Forelimb muscle (tissue), 1 donor: ENCODE measurements around the gene SOCS7. TPM values are rescaled to one million over a fixed set of nuclear protein-coding genes. Genes with fewer than 3 reads are reported as not detected.

Experiments
- DNase-seq: peaks from one replicate; pipeline ENCODE4 v3.0.0-alpha.2; 2013; ENCODE audit warnings: low read depth
- polyA plus RNA-seq: library from polyadenylated mRNA; unstranded; fragments of 120-200 nt; gene quantifications from one replicate; pipeline ENCODE4 v1.2.1, GENCODE V29; 2013; ENCODE audit not compliant: insufficient read length

The SOCS7 gene
- polyA plus RNA-seq, 1 donor, result 17.9 TPM

DNA sequence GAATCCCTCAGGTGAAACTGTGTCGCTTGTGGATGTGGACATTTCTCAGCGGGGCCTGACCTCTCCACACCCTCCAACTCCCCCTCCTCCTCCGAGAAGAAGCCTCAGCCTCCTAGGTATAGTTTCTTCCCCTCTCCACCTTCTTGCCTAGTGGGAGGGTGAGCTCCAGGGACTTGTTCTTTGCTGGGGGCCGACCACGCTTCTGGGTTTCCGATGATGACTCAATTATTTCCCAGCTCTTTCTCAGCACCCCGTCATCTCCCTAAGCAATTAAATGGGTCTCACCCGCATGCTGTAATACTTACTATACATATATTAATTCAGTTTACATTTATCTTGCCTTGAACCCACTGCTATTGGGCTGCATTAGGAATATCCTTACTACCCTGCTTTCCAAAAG, 13.1 kb downstream of the SOCS7 start:
- no peak for DNase-seq

DNA sequence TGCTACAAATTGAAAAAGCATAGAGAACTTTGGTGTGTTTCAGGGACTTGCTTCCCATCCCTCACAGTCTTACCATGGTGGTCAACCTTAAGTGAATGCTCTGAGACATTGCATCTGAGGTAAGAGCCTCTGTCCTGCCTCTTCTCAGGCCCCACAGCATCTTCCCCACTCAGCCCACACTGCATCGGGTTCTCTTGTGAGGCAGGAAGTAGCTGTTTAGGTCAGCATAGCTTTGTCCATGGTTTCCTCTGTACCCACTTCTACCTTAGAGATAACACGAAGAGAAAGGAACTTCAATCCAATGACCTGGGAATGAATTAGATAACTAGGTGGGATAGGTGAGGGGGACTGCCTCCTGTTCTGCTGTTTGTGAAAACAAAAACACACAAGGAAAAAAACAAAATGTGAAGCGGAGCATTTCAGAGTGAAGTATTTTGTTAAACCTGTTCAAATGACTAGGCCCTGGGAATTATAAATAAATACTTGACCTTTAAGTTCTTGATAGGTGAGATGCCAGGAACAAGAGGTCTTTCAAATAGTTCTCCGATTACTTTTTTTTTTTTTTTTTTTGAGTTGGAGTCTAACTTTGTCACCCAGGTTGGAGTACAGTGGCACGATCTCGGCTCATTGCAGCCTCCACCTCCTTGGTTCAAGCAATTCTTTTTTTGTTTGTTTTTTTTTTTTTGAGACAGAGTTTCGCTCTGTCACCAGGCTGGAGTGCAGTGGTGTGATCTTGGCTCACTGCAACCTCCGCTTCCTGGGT, 17.7 kb downstream of the SOCS7 start:
- DNase-seq, result no peak

DNA sequence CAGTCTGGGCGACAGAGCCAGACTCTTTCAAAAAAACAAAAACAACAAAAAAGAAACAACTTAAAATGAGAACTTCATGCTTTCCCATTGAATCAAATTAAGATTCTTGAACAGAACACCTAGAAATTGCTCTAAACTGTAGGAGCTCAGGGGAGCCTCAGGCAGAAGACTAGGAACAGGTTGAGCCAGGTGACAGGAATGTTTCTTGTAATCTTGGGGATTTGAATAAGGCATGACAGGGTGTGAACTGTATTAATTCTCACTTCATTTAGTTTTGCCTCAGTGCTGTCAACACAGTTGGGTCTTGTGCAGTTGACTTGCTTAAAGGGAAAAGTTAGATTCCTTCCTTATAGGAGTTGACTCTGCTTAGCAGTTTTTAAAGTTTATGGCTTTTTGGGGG, 27.8 kb downstream of the SOCS7 start:
- no peak for DNase-seq

DNA sequence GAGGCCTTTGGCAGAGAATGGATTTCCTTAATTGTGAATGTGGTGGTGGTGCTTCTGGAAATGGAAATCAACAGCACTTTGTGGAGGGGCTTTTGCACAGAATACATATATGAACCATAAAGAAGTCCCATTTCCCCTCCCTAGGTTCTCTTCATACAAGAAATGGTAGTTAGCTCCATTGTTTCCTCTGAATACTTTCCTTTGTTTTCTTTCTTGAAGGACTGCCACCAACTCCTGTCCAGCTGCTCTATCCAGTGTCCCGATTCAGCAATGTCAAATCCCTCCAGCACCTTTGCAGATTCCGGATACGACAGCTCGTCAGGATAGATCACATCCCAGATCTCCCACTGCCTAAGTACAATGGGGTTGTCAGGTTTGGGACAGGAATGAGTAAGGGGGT, 43.4 kb downstream of the SOCS7 start:
- DNase-seq, result no peak

DNA sequence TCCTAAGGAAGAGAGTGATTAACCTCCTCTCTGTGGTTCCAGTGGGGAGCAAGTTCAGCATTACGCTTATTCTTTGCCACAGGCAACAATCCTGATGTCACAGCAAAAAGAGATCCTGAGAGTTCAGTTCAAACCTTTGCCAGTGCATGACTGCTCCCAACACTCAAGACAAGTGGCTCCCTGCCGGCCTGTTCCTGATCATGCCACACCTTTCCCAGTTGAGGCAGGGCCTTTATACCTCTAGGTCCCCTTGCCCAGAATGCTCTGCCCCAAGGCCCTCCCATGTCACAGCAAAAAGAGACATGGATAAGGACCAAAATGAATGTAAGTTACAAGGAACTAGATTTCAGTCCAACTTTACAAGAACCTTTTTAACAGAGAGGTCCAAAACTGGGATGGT, 45.6 kb downstream of the SOCS7 start:
- DNase-seq, result no peak

DNA sequence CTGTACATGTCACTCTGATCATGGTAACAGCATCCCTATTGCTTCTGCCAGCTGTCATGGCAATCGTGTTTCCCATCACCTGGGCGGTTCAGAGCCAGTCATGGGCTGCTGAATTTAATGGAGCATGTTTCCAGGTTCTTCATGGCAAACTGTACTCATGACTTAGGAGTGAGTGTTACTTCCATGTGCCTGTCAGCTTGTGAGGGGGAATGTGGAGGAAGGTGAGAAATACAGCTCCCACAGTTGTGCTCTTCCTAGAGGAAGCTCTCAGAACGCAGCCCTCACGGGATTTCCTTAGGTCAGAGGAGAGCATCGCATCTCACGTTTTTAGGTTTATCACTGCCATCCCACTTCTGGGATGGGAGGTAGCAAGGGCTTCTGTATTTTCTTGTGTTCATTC, 48.6 kb downstream of the SOCS7 start:
- no peak for DNase-seq

DNA sequence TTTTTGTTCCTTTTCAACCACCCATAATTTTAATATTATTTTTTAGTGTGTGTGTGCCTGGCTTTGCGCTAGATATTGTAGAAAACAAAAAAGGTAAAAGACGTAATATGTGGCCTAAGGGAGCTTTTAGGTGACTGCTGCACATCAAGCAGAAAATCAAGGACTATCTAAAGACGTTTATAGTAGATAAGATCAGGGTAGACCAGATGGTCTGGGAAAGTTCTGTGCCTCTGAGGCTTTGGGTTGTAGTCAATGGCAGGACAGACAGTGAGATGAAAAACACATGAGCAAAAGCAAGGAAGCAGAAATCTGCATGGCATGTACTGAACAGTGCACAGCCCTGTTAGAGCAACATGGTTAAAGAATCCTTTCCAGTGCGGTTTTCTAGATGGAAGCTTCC, 49.8 kb downstream of the SOCS7 start:
- DNase-seq, result no peak

DNA sequence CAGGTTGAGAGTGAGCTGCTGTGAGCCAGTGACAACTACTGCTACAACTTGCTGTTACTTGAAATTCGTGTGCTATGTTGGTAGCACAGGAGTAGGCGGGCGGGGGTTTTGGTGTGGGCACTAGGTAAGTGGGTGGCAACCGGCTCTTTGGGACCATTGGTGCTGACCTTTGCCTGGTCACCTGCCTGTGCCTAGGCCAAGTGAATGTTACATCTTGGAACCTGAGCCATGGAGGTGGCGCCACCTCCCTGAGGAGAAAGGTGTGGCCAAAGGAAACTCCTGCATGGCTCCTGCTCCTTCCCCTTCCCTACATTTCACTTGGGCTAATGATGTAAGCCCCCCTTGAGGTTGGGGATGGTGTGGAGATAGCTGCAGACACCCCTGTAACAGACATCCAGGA, 51.3 kb downstream of the SOCS7 start:
- no peak for DNase-seq

DNA sequence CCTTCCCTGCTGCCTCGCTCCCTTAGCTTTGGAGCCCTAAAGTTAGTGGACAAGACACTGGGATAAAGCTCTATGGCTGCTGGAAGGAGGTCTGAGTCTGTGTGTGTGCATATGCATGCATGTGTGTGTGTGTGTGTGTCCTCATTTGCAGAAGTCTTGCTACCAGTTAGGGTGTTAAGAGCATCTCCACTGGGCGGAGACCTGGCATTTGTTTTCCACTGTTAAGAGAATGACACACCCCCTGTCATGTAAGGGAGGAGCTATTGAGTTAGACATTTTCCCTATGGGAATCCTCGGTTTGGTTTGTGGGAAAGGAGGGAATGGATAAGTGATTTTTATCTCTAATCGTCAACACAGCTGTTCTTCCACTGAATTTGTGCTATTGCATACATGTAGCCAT, 51.8 kb downstream of the SOCS7 start:
- no peak for DNase-seq

DNA sequence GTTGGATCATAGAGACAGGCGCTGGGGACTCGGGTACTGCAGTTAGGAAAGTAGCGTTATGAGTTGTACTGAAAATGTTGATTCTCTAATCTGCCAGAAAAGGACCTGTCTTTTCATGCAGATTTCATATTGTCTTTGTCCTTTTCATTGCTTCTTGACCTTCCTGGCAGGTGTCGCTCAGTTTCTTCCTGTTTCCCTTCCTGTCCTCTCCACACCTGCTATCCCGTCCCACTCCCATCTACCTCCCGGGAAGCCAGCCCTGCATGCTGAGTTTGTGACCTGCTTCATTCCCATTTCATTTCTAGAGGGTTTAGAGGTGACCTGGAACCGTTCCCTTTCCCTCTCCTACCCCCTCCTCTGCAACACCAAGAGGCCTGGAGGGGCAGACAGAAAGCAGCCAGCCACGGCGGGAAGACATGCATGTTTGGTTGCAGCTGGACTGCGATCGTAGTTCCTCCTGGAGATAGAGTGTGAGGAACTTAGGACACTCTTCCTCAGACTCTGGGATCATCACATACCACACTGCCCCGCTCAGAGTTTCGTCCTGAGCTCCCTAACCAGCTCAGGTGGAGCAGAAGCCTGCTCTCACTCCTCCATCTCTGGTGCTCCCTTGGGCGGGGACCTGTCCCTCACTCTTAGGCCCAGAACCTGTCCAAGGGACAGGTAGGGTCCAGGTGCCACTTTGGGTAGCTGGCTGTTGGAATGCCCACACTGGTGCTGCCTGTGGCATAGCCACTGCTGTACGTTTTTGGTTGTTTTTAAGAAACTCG, 52.7 kb downstream of the SOCS7 start:
- DNase-seq, result no peak

DNA sequence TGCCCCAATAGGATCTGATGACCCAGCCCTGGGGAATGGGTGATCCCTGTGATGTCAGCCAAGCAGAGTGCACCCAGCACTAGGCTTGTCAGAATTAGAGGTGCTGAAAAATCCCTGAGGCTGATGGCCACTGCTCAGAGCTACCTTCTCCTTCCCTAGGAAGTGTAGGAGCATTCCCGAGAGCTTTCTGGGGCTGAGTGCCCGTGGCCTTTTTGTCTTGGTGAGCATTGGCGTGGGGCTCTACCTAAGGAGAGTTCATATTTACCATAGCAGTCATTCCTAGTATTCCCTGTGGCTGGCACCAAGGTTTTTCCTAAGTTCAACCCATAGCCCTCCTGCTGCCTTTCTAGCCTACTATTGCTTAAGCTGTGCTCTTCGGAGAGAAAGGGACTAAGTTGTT, 54.0 kb downstream of the SOCS7 start:
- DNase-seq, result no peak

DNA sequence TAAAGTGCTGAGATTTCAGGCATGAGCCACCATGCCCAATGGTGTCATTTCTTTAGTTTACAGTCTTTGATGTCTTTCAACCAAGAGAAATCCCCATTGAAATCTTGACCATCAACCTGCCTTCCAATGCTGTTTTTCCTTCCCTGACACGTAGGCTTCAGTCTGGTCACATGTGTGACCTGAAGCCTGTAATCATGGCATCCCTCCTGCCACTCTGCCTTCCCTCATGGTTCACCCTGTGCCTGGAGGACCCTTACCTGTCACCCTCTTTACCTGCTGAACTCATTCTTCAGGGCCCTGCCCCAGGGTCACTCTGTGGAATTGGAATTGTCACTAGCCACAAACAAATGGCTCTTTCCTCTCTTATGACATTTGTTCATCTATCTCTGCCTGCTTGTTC, 58.6 kb downstream of the SOCS7 start:
- no peak for DNase-seq

DNA sequence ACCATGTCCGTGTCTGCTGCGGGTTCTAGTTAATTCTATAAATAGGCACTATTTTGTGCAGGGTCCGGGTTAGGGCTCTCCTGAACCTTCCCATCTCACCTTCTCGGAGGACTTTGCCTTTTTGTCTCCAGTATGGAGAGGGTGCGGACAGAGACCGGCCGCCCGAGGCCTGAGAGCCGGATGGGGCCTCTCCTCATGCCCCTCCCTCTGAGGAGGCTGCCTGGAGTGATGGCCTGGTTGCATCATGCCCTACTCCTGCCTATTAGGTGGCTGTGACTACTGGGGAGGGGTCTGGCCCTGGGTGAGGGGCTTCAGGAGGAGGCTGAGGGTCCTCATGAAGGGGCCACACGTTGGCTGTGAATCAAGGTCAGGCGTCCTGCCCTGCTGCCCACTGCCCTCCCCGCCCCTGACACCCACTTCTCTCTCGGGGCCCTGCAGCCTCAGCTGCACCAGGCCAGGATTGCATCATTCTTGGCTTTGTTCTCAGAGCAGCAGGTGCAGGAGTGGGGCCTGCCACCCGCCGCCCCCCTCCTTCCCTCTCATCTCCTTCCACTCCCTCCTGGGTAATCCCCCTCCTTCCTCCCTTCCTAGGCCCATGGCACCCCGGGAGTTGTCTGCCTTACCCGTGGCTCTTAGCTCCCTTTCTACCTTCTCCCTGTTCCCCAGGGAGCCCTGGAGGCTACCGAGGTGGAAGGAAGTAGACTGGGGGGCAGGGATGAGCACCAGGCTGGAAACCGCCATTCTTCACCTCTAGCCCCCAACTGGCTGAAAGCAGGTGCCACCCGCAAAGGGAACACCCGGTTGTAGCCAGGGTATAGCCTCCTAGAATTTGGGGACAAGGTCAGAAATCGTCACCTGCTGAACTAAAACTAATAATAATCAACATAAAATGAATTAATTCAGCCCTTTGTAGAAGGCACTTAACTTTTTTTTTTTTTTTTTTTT, 63.9 kb downstream of the SOCS7 start:
- no peak for DNase-seq

DNA sequence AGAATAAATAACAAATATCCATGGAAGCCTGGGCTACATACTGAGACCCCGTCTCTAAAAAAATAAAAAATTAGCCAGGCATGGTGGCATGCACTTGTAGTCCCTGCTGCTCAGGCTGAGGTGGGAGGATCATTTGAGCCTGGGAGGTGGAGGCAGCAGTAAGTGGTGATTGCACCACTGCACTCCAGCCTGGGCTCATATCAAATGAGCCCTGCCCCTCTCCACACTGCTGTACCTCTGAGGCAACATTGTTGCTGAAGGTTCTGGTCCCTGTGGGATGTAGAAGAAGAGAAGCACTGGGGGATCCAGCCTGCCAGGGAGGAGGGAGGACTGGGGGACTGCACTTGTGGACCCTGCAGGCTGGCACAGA, 65.2 kb downstream of the SOCS7 start:
- no peak for DNase-seq

DNA sequence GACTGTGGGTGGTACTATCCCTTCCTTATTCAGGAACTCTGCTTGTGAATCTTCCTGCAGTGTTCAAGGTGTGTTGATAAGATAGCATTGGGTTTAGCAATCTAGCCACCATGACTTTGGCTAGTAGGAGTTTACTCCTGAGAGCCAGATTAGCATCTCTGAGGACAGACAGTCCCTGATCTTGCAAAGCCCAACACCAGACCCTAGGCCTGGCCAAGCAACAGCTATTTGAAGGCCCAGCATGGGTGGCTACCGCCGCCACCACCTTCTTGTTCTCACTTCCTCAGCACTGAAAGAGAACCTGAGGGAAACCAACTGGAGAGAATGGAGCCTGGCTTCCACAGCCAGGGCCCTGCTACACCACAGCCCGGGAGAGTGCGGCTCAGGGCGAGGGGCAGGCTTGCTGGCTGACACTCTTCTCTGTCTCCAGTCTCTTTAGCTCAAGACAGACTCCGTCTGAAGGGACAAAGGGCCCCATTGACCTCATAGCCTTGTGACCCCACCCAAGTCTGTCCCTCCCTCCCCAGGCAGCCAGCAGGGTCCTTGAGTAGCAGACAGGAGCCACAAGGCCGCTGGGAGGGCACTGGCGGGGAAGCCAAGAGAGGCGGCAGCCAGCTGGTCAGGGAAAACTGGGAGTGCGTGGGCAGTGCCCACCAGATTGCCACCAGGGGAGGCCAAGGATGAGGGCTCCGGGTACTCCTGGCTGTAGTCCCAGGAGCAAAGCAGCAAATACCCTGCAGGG, 65.7 kb downstream of the SOCS7 start:
- no peak for DNase-seq

DNA sequence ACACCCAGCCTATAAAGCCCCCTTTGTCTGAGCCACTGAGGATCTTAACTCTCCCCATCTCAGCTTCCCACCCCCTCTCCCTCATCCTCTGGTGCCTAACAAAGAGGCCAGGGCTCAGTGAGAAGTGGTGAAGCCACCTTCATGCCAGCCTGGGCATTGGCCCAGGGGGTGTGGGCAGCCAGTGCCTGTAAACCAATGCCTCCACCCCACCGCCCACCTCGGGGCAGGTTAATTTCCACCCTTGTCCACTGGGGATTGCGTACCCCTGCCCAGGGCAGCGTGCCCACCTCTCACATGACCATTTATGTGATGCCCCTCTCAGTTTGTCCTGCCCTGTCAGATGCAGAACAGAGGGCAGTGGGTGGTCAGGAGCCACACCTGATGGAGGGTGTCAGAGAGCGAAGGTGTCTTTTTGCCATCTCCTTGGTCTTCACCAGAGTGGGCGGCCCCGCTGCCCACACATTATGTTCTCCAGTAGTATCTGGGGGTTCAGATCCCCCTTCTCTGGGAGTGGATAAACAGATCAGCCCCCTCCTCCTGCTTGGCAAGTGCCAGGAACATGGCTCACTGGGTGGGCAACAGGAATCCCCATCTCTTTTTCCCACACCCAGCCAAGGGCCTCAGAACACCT, 66.5 kb downstream of the SOCS7 start:
- no peak for DNase-seq

DNA sequence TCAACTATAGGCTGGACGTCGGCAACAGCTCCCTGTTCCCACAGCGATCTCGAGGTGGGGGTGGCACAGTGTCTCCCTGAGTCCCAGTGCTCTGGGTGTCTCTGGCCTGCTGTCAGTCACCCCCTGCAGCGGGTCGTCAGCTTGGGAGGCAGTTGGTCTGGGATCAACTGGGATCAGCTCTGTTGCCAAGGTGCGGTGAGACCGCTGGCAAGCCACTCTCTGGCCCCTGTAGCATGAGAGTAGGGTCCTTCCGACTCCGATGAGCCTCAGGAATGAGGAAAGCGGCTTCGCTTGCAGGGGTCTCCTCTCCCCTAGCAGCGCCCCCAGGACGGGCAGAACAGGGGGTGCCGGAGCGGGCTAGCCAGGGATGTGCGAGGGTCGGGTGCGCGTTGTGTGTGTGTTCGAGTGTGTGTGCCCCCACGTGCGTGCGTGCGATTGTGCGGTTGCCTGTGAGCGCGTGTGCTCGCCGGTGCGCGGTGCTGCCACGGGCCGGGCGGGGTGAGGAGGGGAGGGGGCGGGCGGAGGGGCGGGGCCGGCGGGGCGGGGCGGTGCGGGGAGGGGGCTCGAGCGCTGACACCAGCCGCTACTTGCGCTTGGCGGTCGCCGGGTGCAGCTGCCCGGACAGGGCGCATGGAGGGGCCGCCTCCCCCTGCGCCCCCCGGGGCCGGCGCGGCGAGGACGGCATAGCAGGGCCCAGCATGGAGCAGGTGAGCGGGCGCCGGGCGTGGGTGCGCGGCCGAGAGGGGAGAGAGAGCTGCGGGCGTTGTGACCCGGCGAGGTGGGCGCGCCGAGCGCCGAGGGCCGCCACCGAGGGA, 67.3 kb downstream of the SOCS7 start:
- no peak for DNase-seq

DNA sequence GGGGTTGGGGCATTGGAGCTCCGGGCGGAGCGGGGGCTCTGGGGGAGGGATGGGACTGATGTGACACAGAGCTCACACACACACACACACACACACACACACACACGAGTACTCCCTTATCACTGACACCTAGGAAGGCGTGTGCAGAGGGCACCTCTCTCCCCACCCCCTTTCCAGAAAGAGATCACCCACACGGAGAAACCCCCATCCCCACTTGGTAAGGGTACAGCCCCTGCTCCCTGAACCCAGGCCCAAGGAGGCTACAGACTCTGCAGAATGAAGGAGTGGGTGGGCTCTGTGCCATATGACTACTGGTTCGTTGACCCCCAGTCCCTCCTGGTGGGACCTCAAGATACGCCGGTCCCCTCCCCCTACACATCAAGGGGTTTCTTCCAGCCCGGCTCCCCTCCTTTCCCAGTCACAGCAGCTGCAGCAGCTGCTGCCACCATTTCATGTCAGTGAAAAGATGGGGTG, 67.9 kb downstream of the SOCS7 start:
- DNase-seq, result no peak

DNA sequence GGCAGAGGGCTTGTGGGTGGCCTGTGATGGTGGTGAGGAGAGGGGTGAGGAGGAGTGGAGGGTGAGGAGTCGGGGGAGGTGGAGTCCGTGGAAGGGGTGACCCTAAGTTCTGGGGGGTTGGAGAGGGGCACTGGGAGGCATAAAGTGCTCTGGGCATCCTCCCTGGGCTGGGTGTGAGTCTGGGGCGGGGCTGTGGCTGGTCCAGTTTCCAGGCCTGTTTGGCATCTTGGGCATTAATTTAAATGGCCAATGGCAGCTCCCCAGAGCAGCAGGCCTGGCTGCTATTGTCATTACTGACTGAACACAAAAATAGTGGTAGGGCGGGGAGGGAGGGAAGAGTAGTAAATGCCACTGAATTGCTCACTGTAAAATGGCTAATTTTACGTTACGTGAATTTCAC, 68.9 kb downstream of the SOCS7 start:
- DNase-seq, result no peak

DNA sequence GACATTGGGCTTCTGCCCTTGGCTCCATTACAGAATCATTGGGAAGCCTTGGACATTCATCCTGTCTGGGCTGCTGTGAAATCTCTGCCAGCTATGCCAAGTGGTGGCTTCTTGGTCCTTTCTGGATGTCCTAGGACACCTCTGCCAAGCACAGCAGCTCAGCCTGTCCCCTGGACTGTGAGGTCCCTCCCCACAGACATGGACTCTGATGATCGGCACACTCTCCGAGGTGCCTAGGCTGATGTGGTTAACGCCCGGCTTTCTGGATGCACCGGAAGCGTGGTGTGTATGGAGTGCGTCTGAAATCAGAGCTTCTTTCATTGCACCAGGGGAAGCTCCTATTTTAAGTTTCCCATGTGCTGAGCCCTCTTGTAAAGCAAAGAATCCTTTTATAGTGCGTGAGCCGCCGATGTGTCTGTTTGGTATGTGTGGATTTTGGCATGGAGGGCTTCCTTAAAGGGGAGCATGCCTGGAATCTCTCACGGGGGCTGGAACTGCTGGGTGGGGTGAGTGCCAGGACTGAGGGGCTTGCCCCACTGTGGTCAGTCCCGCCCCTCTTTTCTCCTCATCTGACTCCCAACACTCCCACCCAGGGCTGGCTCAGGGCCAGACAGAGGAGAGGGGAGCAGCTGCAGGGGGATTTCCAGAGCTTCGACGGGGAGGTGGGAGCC, 69.7 kb downstream of the SOCS7 start:
- no peak for DNase-seq
